Hepatocyte (in vitro differentiated cells): Measurements from ENCODE around the gene PCSK6. TPM values are rescaled to one million over a fixed set of nuclear protein-coding genes. Genes with fewer than 3 reads are reported as not detected.

Experiments
- DNase-seq: peaks from one replicate; pipeline ENCODE4 v3.0.0-alpha.2; 2016; ENCODE audit warnings: low spot score
- H2AFZ ChIP-seq: fragments of 200-600 bp; sonication (generic); 2 replicates; pipeline ENCODE4 v1.6.0; 2016; ENCODE audit warnings: antibody characterized with exemption, mild to moderate bottlenecking
- H3K27ac ChIP-seq: fragments of 200-600 bp; sonication (generic); 2 replicates; pipeline ENCODE4 v1.5.1; 2016; ENCODE audit warnings: mild to moderate bottlenecking
- H3K27me3 ChIP-seq: fragments of 200-600 bp; sonication (generic); 2 replicates; pipeline ENCODE4 v1.6.1; 2016
- H3K36me3 ChIP-seq: fragments of 200-600 bp; sonication (generic); replicated peaks from 2 replicates; pipeline ENCODE4 v1.5.1; 2016; ENCODE audit warnings: low read depth; ENCODE audit not compliant: insufficient read depth
- H3K4me1 ChIP-seq: fragments of 200-600 bp; sonication (generic); 2 replicates; pipeline ENCODE4 v1.5.1; 2016; ENCODE audit warnings: mild to moderate bottlenecking, moderate library complexity; ENCODE audit not compliant: insufficient read depth
- H3K4me2 ChIP-seq: fragments of 200-600 bp; sonication (generic); 2 replicates; pipeline ENCODE4 v1.6.0; 2016
- H3K4me3 ChIP-seq: fragments of 200-600 bp; sonication (generic); 2 replicates; pipeline ENCODE4 v1.5.1; 2016; ENCODE audit warnings: mild to moderate bottlenecking
- H3K79me2 ChIP-seq: fragments of 200-600 bp; sonication (generic); 2 replicates; pipeline ENCODE4 v1.6.0; 2017; ENCODE audit warnings: mild to moderate bottlenecking
- H3K9me2 ChIP-seq: fragments of 200-600 bp; sonication (generic); replicated peaks from 2 replicates; pipeline ENCODE4 v1.6.0; 2017; ENCODE audit warnings: mild to moderate bottlenecking; ENCODE audit not compliant: insufficient read depth
- H3K9me3 ChIP-seq: fragments of 200-600 bp; sonication (generic); 2 replicates; pipeline ENCODE4 v1.5.1; 2016; ENCODE audit warnings: low read depth, mild to moderate bottlenecking
- H4K20me1 ChIP-seq: fragments of 200-600 bp; sonication (generic); 2 replicates; pipeline ENCODE4 v1.6.0; 2016; ENCODE audit warnings: mild to moderate bottlenecking; ENCODE audit not compliant: insufficient read depth, poor library complexity, severe bottlenecking
- CTCF ChIP-seq: fragments of 200-600 bp; sonication (generic); IDR thresholded peaks from 2 replicates; pipeline ENCODE4 v1.5.1; 2016; ENCODE audit warnings: antibody characterized with exemption, mild to moderate bottlenecking; ENCODE audit not compliant: poor library complexity
- EZH2 ChIP-seq: fragments of 200-600 bp; sonication (generic); IDR thresholded peaks from 2 replicates; pipeline ENCODE4 v1.6.1; 2016; ENCODE audit warnings: antibody characterized with exemption, mild to moderate bottlenecking, borderline replicate concordance
- EZH2phosphoT487 ChIP-seq: fragments of 200-600 bp; sonication (generic); IDR thresholded peaks from one replicate; pipeline ENCODE4 v1.6.1; 2018; ENCODE audit warnings: antibody characterized with exemption, mild to moderate bottlenecking, low read depth, moderate library complexity; ENCODE audit not compliant: unreplicated experiment, severe bottlenecking
- WGBS: methylation state at CpG from one replicate; pipeline ENCODE4 v1.1.6; 2016; ENCODE audit warnings: low lambda C conversion rate; ENCODE audit errors: missing lambda C conversion rate; 5-methylcytosine and 5-hydroxymethylcytosine counted together
- polyA plus RNA-seq: library from polyadenylated mRNA; unstranded; fragments of >200 nt; fragmentation: Nextera tagmentation; extraction: Ambion mirVana; gene quantifications from 2 replicates; pipeline ENCODE4 v1.2.1, GENCODE V29; 2016
- total RNA-seq: library from RNA; depleted of rRNA; stranded (reverse); fragments of >200 nt; gene quantifications from 2 replicates; pipeline ENCODE4 v1.2.3, GENCODE V29; 2014

The PCSK6 gene
- total and polyA plus RNA-seq, 2 experiments from 2014 or later = 31.7 to 40.5 TPM

GRCh38 chr15:101537483-101538080, 48.1 kb upstream of the PCSK6 start:
- H3K27ac ChIP-seq = no peak overlapping the region

GRCh38 chr15:101536875-101537405, 47.4 kb upstream of the PCSK6 start:
- 94% methylated on average over 20 of the region's 20 CpGs for WGBS
- Histone ChIP-seq H3K36me3 (no peaks in the 10 kb centered on the region), H3K4me1 (peaks cover 5% of the 10 kb centered on the region), H2AFZ (no peak overlapping the region), H3K4me3 (no peak overlapping the region), H3K27me3 (no peaks in the 10 kb centered on the region), H3K79me2 (no peaks in the 10 kb centered on the region), H3K9me2 (no peaks in the 10 kb centered on the region), H4K20me1 (no peaks in the 10 kb centered on the region), H3K27ac (no peak overlapping the region), H3K9me3 (no peaks in the 10 kb centered on the region), H3K4me2 (no peak overlapping the region)
- no peak for DNase-seq
- no peak for TF ChIP-seq CTCF
- no peak for TF ChIP-seq EZH2phosphoT487
- no peak for TF ChIP-seq EZH2

More at GRCh38 chr15:101537483-101538080, 48.1 kb upstream of the PCSK6 start:
- DNase-seq = no peak
- Histone ChIP-seq H3K27me3 (no peaks in the 10 kb centered on the region), H4K20me1 (no peaks in the 10 kb centered on the region), H3K4me2 (no peak overlapping the region), H3K79me2 (no peaks in the 10 kb centered on the region), H3K9me3 (no peaks in the 10 kb centered on the region), H3K4me1 (peaks cover 5% of the 10 kb centered on the region), H3K9me2 (no peaks in the 10 kb centered on the region), H3K4me3 (no peak overlapping the region), H2AFZ (no peak overlapping the region), H3K36me3 (no peaks in the 10 kb centered on the region)
- no peak for TF ChIP-seq EZH2phosphoT487
- no peak for TF ChIP-seq EZH2
- no peak for TF ChIP-seq CTCF
- 32% methylated on average over 2 of the region's 2 CpGs for WGBS

- WGBS = 96% methylated on average over 17 of the region's 24 CpGs
- TF ChIP-seq CTCF (no peak), EZH2phosphoT487 (no peak), EZH2 (no peak)
- Histone ChIP-seq H3K9me2 (no peaks in the 10 kb centered on the region), H3K4me1 (peaks cover 5% of the 10 kb centered on the region), H3K4me2 (no peak overlapping the region), H3K4me3 (no peak overlapping the region), H2AFZ (no peak overlapping the region), H3K9me3 (no peaks in the 10 kb centered on the region), H3K79me2 (no peaks in the 10 kb centered on the region), H4K20me1 (no peaks in the 10 kb centered on the region), H3K27me3 (no peaks in the 10 kb centered on the region), H3K27ac (no peak overlapping the region), H3K36me3 (no peaks in the 10 kb centered on the region)
- no peak for DNase-seq
Observed at GRCh38 chr15:101536166-101536874, 46.8 kb upstream of the PCSK6 start.
